SK-N-SH treated with all-trans-retinoic acid at 6 μM for 48 hours (cell line): ENCODE data around the gene FILIP1.

Experiments
- ATAC-seq: fragments of 200-7000 bp; cut with Tn5 transposase; 3 replicates; pipeline ENCODE4 v1.9.1; 2020; ENCODE audit warnings: mild to moderate bottlenecking, moderate library complexity
- ARNTL ChIP-seq: fragments of 450-650 bp; formaldehyde crosslinking; IDR thresholded peaks from 2 replicates; pipeline ENCODE4 v1.5.0; 2020; ENCODE audit warnings: low read depth, mild to moderate bottlenecking, moderate library complexity, borderline replicate concordance
- BACH2 ChIP-seq: fragments of 250-450 bp; sonication (Bioruptor Pico); IDR thresholded peaks from 2 replicates; pipeline ENCODE4 v1.9.0; 2021; ENCODE audit warnings: mild to moderate bottlenecking, borderline replicate concordance
- CREB5 ChIP-seq: fragments of 250-450 bp; sonication (Bioruptor Pico); IDR thresholded peaks from 2 replicates; pipeline ENCODE4 v1.5.1; 2020; ENCODE audit warnings: low read depth, mild to moderate bottlenecking, moderate library complexity
- ESRRG ChIP-seq: fragments of 250-450 bp; sonication (Bioruptor Pico); IDR thresholded peaks from 2 replicates; pipeline ENCODE4 v1.6.1; 2021; ENCODE audit warnings: mild to moderate bottlenecking
- GLIS3 ChIP-seq: fragments of 250-450 bp; sonication (Bioruptor Pico); IDR thresholded peaks from 2 replicates; pipeline ENCODE4 v1.5.0; 2020; ENCODE audit warnings: mild to moderate bottlenecking, moderate library complexity
- ISL1 ChIP-seq: fragments of 250-450 bp; sonication (Bioruptor Pico); IDR thresholded peaks from 2 replicates; pipeline ENCODE4 v2.1.2; 2022; ENCODE audit warnings: mild to moderate bottlenecking, moderate library complexity
- POU6F1 ChIP-seq: fragments of 250-450 bp; sonication (Bioruptor Pico); IDR thresholded peaks from 2 replicates; pipeline ENCODE4 v1.8.0; 2021; ENCODE audit warnings: low read depth, mild to moderate bottlenecking, moderate library complexity, borderline replicate concordance
- PPARA ChIP-seq: fragments of 250-450 bp; sonication (Bioruptor Pico); IDR thresholded peaks from 2 replicates; pipeline ENCODE4 v1.5.0; 2020; ENCODE audit warnings: mild to moderate bottlenecking, borderline replicate concordance
- RARB ChIP-seq: fragments of 250-450 bp; sonication (Bioruptor Pico); IDR thresholded peaks from 2 replicates; pipeline ENCODE4 v1.8.0; 2021; ENCODE audit warnings: mild to moderate bottlenecking, moderate library complexity
- SNAI2 ChIP-seq: fragments of 250-450 bp; sonication (Bioruptor Pico); IDR thresholded peaks from 2 replicates; pipeline ENCODE4 v1.5.0; 2020; ENCODE audit warnings: mild to moderate bottlenecking, moderate library complexity
- TOX ChIP-seq: fragments of 250-450 bp; sonication (Bioruptor Pico); IDR thresholded peaks from 2 replicates; pipeline ENCODE4 v1.8.0; 2021; ENCODE audit warnings: mild to moderate bottlenecking, moderate library complexity, borderline replicate concordance
- ZC3H10 ChIP-seq: fragments of 250-450 bp; sonication (Bioruptor Pico); IDR thresholded peaks from 2 replicates; pipeline ENCODE4 v1.5.1; 2021; ENCODE audit warnings: mild to moderate bottlenecking, moderate library complexity
- ZFP3 ChIP-seq: fragments of 250-450 bp; sonication (Bioruptor Pico); IDR thresholded peaks from 2 replicates; pipeline ENCODE4 v1.5.0; 2020; ENCODE audit warnings: mild to moderate bottlenecking, moderate library complexity
- ZFP30 ChIP-seq: fragments of 450-650 bp; formaldehyde crosslinking; IDR thresholded peaks from 2 replicates; pipeline ENCODE4 v1.5.0; 2022; ENCODE audit warnings: mild to moderate bottlenecking, moderate library complexity
- ZNF70 ChIP-seq: fragments of 450-650 bp; formaldehyde crosslinking; IDR thresholded peaks from 2 replicates; pipeline ENCODE4 v1.5.0; 2020; ENCODE audit warnings: mild to moderate bottlenecking, moderate library complexity
- ZNF8 ChIP-seq: fragments of 450-650 bp; formaldehyde crosslinking; IDR thresholded peaks from 2 replicates; pipeline ENCODE4 v1.5.0; 2020; ENCODE audit warnings: mild to moderate bottlenecking, moderate library complexity
- TF ChIP-seq, protein P1 (sequence below): fragments of 250-450 bp; sonication (Bioruptor Pico); IDR thresholded peaks from 2 replicates; pipeline ENCODE4 v1.5.1; 2021; ENCODE audit warnings: mild to moderate bottlenecking, moderate library complexity
- TF ChIP-seq, protein P2 (sequence below): fragments of 250-450 bp; sonication (Bioruptor Pico); IDR thresholded peaks from 2 replicates; pipeline ENCODE4 v1.5.0; 2020; ENCODE audit warnings: mild to moderate bottlenecking, moderate library complexity
- TF ChIP-seq, protein P3 (sequence below): fragments of 250-450 bp; sonication (Bioruptor Pico); IDR thresholded peaks from 2 replicates; pipeline ENCODE4 v1.8.0; 2020; ENCODE audit warnings: mild to moderate bottlenecking, moderate library complexity, borderline replicate concordance

Gene FILIP1

GRCh38 chr6:75524322-75524972 lies 30.8 kb upstream of the FILIP1 start (continued):
- TF ChIP-seq POU6F1, result no peak

DNA sequence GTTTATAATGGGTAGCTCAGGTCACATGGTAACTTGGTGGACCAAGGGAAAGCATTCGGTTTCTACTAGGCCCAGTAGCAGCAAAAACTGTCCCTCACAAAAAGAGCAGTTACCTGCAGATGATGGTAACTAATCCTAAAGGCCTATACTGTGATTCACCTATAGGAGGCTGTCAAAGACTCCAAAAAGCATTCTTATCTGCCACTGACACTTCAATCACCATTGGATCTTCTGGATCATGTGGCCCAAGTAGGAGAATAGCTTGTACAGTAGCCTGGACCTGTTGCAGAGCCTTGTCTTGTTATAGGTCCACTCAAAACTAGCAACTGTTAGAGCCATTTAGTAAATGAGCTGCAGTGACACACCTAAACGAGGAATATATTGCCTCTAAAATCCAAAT lies 23.2 kb upstream of the FILIP1 start:
- TF ChIP-seq, protein P1, sequence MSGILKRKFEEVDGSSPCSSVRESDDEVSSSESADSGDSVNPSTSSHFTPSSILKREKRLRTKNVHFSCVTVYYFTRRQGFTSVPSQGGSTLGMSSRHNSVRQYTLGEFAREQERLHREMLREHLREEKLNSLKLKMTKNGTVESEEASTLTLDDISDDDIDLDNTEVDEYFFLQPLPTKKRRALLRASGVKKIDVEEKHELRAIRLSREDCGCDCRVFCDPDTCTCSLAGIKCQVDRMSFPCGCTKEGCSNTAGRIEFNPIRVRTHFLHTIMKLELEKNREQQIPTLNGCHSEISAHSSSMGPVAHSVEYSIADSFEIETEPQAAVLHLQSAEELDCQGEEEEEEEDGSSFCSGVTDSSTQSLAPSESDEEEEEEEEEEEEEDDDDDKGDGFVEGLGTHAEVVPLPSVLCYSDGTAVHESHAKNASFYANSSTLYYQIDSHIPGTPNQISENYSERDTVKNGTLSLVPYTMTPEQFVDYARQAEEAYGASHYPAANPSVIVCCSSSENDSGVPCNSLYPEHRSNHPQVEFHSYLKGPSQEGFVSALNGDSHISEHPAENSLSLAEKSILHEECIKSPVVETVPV (CRISPR knock-in tag), result no peak
- TF ChIP-seq, protein P2, sequence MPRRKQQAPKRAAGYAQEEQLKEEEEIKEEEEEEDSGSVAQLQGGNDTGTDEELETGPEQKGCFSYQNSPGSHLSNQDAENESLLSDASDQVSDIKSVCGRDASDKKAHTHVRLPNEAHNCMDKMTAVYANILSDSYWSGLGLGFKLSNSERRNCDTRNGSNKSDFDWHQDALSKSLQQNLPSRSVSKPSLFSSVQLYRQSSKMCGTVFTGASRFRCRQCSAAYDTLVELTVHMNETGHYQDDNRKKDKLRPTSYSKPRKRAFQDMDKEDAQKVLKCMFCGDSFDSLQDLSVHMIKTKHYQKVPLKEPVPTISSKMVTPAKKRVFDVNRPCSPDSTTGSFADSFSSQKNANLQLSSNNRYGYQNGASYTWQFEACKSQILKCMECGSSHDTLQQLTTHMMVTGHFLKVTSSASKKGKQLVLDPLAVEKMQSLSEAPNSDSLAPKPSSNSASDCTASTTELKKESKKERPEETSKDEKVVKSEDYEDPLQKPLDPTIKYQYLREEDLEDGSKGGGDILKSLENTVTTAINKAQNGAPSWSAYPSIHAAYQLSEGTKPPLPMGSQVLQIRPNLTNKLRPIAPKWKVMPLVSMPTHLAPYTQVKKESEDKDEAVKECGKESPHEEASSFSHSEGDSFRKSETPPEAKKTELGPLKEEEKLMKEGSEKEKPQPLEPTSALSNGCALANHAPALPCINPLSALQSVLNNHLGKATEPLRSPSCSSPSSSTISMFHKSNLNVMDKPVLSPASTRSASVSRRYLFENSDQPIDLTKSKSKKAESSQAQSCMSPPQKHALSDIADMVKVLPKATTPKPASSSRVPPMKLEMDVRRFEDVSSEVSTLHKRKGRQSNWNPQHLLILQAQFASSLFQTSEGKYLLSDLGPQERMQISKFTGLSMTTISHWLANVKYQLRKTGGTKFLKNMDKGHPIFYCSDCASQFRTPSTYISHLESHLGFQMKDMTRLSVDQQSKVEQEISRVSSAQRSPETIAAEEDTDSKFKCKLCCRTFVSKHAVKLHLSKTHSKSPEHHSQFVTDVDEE (CRISPR knock-in tag), result no peak
- TF ChIP-seq, protein P3, sequence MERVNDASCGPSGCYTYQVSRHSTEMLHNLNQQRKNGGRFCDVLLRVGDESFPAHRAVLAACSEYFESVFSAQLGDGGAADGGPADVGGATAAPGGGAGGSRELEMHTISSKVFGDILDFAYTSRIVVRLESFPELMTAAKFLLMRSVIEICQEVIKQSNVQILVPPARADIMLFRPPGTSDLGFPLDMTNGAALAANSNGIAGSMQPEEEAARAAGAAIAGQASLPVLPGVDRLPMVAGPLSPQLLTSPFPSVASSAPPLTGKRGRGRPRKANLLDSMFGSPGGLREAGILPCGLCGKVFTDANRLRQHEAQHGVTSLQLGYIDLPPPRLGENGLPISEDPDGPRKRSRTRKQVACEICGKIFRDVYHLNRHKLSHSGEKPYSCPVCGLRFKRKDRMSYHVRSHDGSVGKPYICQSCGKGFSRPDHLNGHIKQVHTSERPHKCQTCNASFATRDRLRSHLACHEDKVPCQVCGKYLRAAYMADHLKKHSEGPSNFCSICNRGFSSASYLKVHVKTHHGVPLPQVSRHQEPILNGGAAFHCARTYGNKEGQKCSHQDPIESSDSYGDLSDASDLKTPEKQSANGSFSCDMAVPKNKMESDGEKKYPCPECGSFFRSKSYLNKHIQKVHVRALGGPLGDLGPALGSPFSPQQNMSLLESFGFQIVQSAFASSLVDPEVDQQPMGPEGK (CRISPR knock-in tag), result no peak
- TF ChIP-seq ARNTL (no peak), PPARA (CRISPR knock-in tag) (no peak), GLIS3 (CRISPR knock-in tag) (no peak), CREB5 (no peak), RARB (CRISPR knock-in tag) (no peak), SNAI2 (CRISPR knock-in tag) (no peak), ISL1 (CRISPR knock-in tag) (no peak)
- no peak for ATAC-seq

- TF ChIP-seq BACH2 (no peak), TOX (CRISPR knock-in tag) (no peak), ZFP30 (no peak), CREB5 (no peak), RARB (CRISPR knock-in tag) (no peak), ZNF70 (CRISPR knock-in tag) (no peak), ISL1 (CRISPR knock-in tag) (no peak), ZC3H10 (CRISPR knock-in tag) (no peak), POU6F1 (no peak), SNAI2 (CRISPR knock-in tag) (no peak), ZNF8 (no peak), ARNTL (no peak), ZFP3 (CRISPR knock-in tag) (no peak), GLIS3 (CRISPR knock-in tag) (no peak), ESRRG (no peak)
- TF ChIP-seq, protein P3 (CRISPR knock-in tag), result no peak
- TF ChIP-seq, protein P1 (CRISPR knock-in tag), result no peak
- ATAC-seq, result no peak
Observed at GRCh38 chr6:75512591-75512990, 19.0 kb upstream of the FILIP1 start.
